Liver (tissue), 9 donors: ENCODE data around the gene CEP63. TPM values are rescaled to one million over a fixed set of nuclear protein-coding genes. Genes with fewer than 3 reads are reported as not detected.

Source experiments
- DNase-seq: peaks from one replicate; pipeline ENCODE4 v3.0.0-alpha.2; 2017; ENCODE audit warnings: low spot score
- H3K27ac ChIP-seq, 2 donors: one replicate each; pipeline ENCODE4 v1.7.0; 2013; ENCODE audit warnings: inconsistent platforms in 2 of 2, low read length in 2 of 2, control low read depth in 1 of 2, low read depth in 1 of 2, mild to moderate bottlenecking in 1 of 2
- H3K27me3 ChIP-seq, 4 donors: one replicate each; pipeline versions ENCODE4 v1.6.1 to v1.7.0; 2013; ENCODE audit warnings: low read length in 3 of 4, inconsistent platforms in 1 of 4, mild to moderate bottlenecking in 1 of 4, moderate library complexity in 1 of 4; ENCODE audit not compliant: control insufficient read depth in 4 of 4, insufficient read depth in 4 of 4
- H3K36me3 ChIP-seq, 4 donors: one replicate each; pipeline versions ENCODE4 v1.6.1 to v1.7.0; 2013; ENCODE audit warnings: low read length in 3 of 4, mild to moderate bottlenecking in 3 of 4, low read depth in 1 of 4, moderate library complexity in 1 of 4; ENCODE audit not compliant: control insufficient read depth in 4 of 4, insufficient read depth in 3 of 4
- H3K4me1 ChIP-seq, 4 donors: one replicate each; pipeline versions ENCODE4 v1.6.1 to v1.7.0; 2013; ENCODE audit warnings: low read length in 3 of 4, mild to moderate bottlenecking in 3 of 4, moderate library complexity in 1 of 4; ENCODE audit not compliant: control insufficient read depth in 4 of 4, insufficient read depth in 4 of 4
- H3K4me3 ChIP-seq, 3 donors: one replicate each; pipeline versions ENCODE4 v1.6.1 to v1.7.0; 2013; ENCODE audit warnings: low read length in 3 of 3, control low read depth in 1 of 3, low read depth in 1 of 3, mild to moderate bottlenecking in 1 of 3
- H3K9ac ChIP-seq, 2 donors: one replicate each; pipeline ENCODE4 v1.7.0; 2013; ENCODE audit warnings: low read length in 2 of 2, mild to moderate bottlenecking in 2 of 2, moderate library complexity in 2 of 2, control low read depth in 1 of 2, low read depth in 1 of 2
- H3K9me3 ChIP-seq, 4 donors: one replicate each; pipeline versions ENCODE4 v1.6.1 to v1.7.0; 2013; ENCODE audit warnings: low read length in 3 of 4; ENCODE audit not compliant: control insufficient read depth in 4 of 4
- ATF3 ChIP-seq: IDR thresholded peaks from 2 replicates; pipeline ENCODE4 v1.6.1; 2016; ENCODE audit warnings: antibody characterized with exemption
- CTCF ChIP-seq: fragments of 150-350 bp; IDR thresholded peaks from 2 replicates; pipeline ENCODE4 v1.5.1; 2017; ENCODE audit warnings: improper control_type of control experiment, low read depth, low read length; ENCODE audit not compliant: missing input control
- EGR1 ChIP-seq, 2 donors: IDR thresholded peaks; 2 replicates each; pipeline ENCODE4 v1.6.1; 2016 to 2018; ENCODE audit warnings: antibody characterized with exemption in 2 of 2, low read depth in 2 of 2
- FOXA1 ChIP-seq: IDR thresholded peaks from 2 replicates; pipeline ENCODE4 v1.6.1; 2016; ENCODE audit warnings: antibody characterized with exemption
- FOXA2 ChIP-seq: IDR thresholded peaks from 2 replicates; pipeline ENCODE4 v1.6.1; 2016; ENCODE audit warnings: antibody characterized with exemption
- HNF4A ChIP-seq, 2 donors: conservative IDR thresholded peaks; 2 replicates each; pipeline ENCODE4 v1.6.1; 2016; ENCODE audit warnings: antibody characterized with exemption in 2 of 2, mild to moderate bottlenecking in 2 of 2
- NR2F2 ChIP-seq: IDR thresholded peaks from 2 replicates; pipeline ENCODE4 v1.6.1; 2016; ENCODE audit warnings: antibody characterized with exemption
- RAD21 ChIP-seq, 2 donors: IDR thresholded peaks; 2 replicates each; pipeline ENCODE4 v1.6.1; 2016; ENCODE audit warnings: antibody characterized with exemption in 2 of 2, mild to moderate bottlenecking in 2 of 2
- REST ChIP-seq: IDR thresholded peaks from 2 replicates; pipeline ENCODE4 v1.6.1; 2016; ENCODE audit warnings: antibody characterized with exemption, mild to moderate bottlenecking
- RXRA ChIP-seq, 2 donors: IDR thresholded peaks; 2 replicates each; pipeline ENCODE4 v1.6.1; 2017 to 2018; ENCODE audit warnings: antibody characterized with exemption in 2 of 2, mild to moderate bottlenecking in 1 of 2
- SP1 ChIP-seq: IDR thresholded peaks from 2 replicates; pipeline ENCODE4 v1.6.1; 2018; ENCODE audit warnings: antibody characterized with exemption, mild to moderate bottlenecking
- TAF1 ChIP-seq: conservative IDR thresholded peaks from 2 replicates; pipeline ENCODE4 v1.6.1; 2016; ENCODE audit warnings: antibody characterized with exemption, mild to moderate bottlenecking
- YY1 ChIP-seq: IDR thresholded peaks from 2 replicates; pipeline ENCODE4 v1.6.1; 2016; ENCODE audit warnings: antibody characterized with exemption, mild to moderate bottlenecking
- WGBS: extraction: QIAGEN DNeasy Blood & Tissue Kit; methylation state at CpG from one replicate; pipeline ENCODE4 v1.1.7; 2013; 5-methylcytosine and 5-hydroxymethylcytosine counted together
- polyA plus RNA-seq, 2 donors: library from polyadenylated mRNA; stranded (reverse) in 1 of 2; unstranded in 1 of 2; fragments of 200-250 nt in 1 of 2; fragments of >200 nt in 1 of 2; fragmentation: Nextera tagmentation in 1 of 2; extraction: Ambion mirVana in 1 of 2; gene quantifications; one replicate each; pipeline versions ENCODE4 v1.2.1 to v1.2.3, GENCODE V29; 2013 to 2015
- total RNA-seq, 2 donors: library from RNA; depleted of rRNA; stranded (reverse); fragments of >200 nt; gene quantifications; one replicate each; pipeline ENCODE4 v1.2.3, GENCODE V29; 2014
- TF ChIP-seq, protein P1 (sequence below): IDR thresholded peaks from 2 replicates; pipeline ENCODE4 v1.6.1; 2016; ENCODE audit warnings: antibody characterized with exemption
- TF ChIP-seq, protein P2 (sequence below): IDR thresholded peaks from 2 replicates; pipeline ENCODE4 v1.6.1; 2016; ENCODE audit warnings: antibody characterized with exemption
- donor health status: healthy.
- donor health status: healthy.
- donor health status: healthy.
- donor health status: healthy.
- donor health status: healthy.

Gene CEP63
- total and polyA plus RNA-seq, 4 donors = 8.1 to 16.1 (median 12.7) TPM

DNA sequence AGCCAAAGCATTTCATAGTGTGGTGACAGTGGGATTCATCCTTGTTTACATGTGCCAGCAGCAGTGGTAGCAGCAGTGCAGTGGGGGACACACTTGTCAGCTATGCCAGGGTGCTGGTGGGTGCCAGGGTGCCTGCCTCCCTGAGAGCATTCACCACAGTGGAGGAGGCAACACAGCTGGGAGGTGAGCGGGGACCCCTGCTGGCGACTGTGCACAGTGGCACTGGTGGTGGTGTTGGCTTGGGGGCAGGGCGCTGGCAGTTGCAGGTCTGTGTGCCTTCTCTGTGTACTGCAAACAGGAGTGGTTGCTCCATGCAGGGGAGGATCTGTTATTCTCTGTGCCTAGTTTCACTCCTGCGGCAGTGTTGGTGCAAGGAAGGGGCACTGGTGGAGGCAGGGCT, 41.2 kb downstream of the CEP63 start:
- Histone ChIP-seq H3K27me3 (no peaks in the 10 kb centered on the region), H3K4me3 (no peak overlapping the region), H3K27ac (no peak overlapping the region), H3K9ac (no peak overlapping the region), H3K4me1 (no peaks in the 10 kb centered on the region), H3K36me3 (no peaks in the 10 kb centered on the region), H3K9me3 (peaks cover 0 to 6% (median 2%) of the 10 kb centered on the region in 4 donors)
- WGBS = 98% methylated on average over 4 of the region's 4 CpGs
- no peak for DNase-seq
- TF ChIP-seq RAD21 (IDR thresholded peaks at IDR 0.05) = no peak
- TF ChIP-seq, protein P1, sequence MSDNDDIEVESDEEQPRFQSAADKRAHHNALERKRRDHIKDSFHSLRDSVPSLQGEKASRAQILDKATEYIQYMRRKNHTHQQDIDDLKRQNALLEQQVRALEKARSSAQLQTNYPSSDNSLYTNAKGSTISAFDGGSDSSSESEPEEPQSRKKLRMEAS = no peak

DNA sequence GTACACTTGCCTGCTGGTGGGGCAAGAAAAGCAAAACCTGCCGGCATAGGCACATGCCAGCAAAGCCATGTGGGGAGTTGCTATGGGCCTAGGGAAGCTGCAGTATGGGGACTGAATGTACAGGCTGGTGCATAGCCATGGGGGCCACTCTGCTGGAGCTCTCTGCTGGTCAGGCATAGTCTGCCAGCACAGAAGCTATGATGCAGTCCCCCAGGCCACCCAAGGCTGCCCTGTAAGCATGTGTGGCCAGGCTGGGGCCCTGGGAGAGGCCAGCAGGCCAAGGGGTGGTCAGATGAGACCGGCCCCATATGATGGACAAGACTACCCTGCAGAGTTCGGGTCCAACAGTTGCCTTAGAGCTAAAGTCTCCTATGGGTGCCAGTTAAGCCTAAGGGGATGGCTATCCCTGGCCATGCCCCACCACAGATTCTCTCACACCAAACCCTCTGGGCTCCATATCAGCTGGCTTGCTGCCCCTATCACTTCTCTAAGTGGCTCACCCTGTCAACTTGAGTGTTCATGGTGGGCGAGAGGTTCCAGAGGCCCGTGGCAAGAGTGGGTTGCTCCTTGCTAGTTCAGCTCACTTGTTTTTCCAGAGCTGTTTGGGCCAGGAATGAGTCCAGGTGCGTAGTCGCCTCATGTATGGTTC, 41.8 kb downstream of the CEP63 start:
- TF ChIP-seq, protein P1 = no peak
- no peak for TF ChIP-seq TAF1
- no peak for TF ChIP-seq EGR1 (IDR thresholded peaks at IDR 0.05; ENCODE audit: low read depth in 2 of 2)
- TF ChIP-seq FOXA1 = no peak
- no peak for TF ChIP-seq REST
- TF ChIP-seq SP1 = no peak
- TF ChIP-seq HNF4A (conservative IDR thresholded peaks at IDR 0.05) = no peak
- TF ChIP-seq FOXA2 = no peak
- TF ChIP-seq RXRA (IDR thresholded peaks at IDR 0.05) = no peak
- TF ChIP-seq, protein P2, sequence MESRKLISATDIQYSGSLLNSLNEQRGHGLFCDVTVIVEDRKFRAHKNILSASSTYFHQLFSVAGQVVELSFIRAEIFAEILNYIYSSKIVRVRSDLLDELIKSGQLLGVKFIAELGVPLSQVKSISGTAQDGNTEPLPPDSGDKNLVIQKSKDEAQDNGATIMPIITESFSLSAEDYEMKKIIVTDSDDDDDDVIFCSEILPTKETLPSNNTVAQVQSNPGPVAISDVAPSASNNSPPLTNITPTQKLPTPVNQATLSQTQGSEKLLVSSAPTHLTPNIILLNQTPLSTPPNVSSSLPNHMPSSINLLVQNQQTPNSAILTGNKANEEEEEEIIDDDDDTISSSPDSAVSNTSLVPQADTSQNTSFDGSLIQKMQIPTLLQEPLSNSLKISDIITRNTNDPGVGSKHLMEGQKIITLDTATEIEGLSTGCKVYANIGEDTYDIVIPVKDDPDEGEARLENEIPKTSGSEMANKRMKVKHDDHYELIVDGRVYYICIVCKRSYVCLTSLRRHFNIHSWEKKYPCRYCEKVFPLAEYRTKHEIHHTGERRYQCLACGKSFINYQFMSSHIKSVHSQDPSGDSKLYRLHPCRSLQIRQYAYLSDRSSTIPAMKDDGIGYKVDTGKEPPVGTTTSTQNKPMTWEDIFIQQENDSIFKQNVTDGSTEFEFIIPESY = no peak
- TF ChIP-seq NR2F2 = no peak
- TF ChIP-seq YY1 = no peak
- TF ChIP-seq ATF3 = no peak
- no peak for TF ChIP-seq CTCF
- Histone ChIP-seq H3K4me1 (no peaks in the 10 kb centered on the region), H3K9me3 (peaks cover 0 to 6% (median 1%) of the 10 kb centered on the region in 4 donors), H3K4me3 (no peak overlapping the region), H3K27me3 (no peaks in the 10 kb centered on the region), H3K36me3 (peaks cover 0 to under 1% (median under 1%) of the 10 kb centered on the region in 4 donors), H3K27ac (no peak overlapping the region), H3K9ac (no peak overlapping the region)
- WGBS = 97% methylated on average over 7 of the region's 7 CpGs
- no peak for DNase-seq
